ENCODE measurements around the gene TMEM147. TPM values are rescaled to one million over a fixed set of nuclear protein-coding genes. Genes with fewer than 3 reads are reported as not detected.

Gene TMEM147
- polyA plus RNA-seq, 3 donors, result 84.1 to 99.1 (median 92.9) TPM

DNA sequence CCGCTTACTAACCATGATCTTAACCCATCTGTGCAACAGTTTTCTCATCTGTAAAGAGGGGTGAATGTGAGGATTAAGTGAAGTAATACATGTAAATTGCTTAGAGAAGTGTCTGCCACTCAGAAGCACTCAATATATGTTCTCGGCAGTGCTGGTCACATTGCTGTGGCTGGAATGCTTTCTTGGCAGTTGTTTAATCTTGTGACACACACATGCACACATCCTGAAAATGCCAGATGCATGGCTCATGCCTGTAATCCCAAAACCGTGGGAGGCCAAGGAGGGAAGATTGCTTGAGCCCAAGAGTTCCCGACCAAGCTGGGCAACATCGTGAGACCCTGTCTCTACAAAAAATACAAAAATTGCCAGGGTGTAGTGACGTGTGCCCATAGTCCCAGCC, 27.1 kb upstream of the TMEM147 start:
- DNase-seq (ENCODE audit: low read depth in 3 of 3, low spot score in 2 of 3), result no peak

DNA sequence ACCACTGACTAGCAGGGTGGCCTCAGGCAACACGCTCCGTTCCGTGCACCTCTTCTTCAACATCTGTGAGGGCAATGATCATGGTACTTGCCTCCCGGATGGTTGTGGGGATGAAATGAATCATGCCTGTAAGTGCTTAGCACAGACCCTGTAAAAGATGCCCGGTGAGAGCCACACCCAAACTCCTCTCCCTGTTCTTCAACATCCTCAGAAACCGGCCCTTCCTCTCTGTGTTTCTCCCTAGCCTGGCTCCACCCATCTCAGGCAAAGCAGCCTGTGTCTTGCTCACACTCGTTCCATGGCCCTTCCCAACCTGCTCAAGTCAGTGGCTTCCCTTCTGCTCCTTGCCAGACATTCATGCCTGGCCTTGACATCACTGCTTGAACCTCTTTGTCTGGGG, 26.1 kb upstream of the TMEM147 start:
- DNase-seq (ENCODE audit: low read depth in 3 of 3, low spot score in 2 of 3), result no peak

DNA sequence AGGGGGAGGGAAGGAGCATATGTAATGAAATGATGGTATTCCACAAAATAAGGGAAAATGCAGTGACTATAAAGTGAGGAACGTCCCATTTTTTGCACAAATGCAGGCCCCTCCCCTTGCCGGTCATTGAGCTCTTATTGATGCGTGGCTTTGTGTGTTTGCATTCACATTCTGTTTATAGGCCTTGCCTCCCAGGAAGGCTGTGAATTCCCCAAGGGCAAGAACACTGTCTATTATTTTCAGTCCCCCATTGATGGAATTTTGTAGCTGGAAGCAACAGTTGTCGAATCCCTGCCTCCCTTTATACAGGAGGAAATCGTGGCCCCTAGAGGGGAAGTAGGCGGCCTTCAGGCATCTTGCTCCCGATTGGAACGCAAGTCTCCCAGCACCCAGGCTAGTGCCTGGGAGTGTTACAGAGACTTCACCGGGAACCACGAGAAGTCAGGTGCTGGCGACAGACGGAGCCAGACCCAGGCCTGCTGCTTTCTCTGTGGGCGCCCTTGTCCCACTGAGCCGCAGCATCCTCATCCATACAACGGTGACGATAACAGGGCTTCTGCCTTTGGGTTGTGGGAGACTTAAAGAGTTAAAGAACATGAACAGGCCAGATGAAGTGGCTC, 24.2 kb upstream of the TMEM147 start:
- no peak for DNase-seq (ENCODE audit: low read depth in 3 of 3, low spot score in 2 of 3)

DNA sequence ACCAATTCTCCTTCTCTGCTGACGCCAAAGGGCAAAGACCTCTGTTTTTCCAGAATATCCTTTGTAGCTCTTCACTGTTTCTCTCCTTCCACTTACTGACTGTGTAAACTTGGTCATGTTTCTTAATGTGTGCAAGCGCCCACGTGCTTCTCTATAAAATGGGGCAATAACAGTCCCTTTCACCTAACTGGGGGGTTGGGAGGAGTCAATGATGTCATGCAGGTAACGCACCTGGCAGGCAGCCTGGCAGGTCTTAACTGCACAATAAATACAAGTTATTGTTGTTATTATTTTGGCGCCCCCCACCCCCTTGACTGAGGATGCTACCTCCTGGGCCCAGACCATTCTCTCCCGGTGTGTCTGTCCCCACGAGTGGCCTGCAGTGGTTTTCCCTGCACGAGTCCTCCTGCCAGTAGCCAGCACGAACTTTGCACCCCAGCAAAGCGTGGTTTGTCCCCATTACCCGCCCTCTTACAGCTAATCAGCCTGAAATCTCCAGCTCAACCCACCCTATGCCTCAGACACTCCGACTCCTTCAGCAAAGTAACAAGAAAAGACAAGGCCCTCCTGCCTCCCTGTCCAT, 22.6 kb upstream of the TMEM147 start:
- no peak for DNase-seq (ENCODE audit: low read depth in 3 of 3, low spot score in 2 of 3)

- DNase-seq (ENCODE audit: low read depth in 3 of 3, low spot score in 2 of 3), result no peak
Measured at GRCh38 chr19:35524181-35524837, 21.1 kb upstream of the TMEM147 start.

- no peak for DNase-seq (ENCODE audit: low read depth in 3 of 3, low spot score in 2 of 3)
Measured at GRCh38 chr19:35525873-35526272, 19.6 kb upstream of the TMEM147 start.

DNA sequence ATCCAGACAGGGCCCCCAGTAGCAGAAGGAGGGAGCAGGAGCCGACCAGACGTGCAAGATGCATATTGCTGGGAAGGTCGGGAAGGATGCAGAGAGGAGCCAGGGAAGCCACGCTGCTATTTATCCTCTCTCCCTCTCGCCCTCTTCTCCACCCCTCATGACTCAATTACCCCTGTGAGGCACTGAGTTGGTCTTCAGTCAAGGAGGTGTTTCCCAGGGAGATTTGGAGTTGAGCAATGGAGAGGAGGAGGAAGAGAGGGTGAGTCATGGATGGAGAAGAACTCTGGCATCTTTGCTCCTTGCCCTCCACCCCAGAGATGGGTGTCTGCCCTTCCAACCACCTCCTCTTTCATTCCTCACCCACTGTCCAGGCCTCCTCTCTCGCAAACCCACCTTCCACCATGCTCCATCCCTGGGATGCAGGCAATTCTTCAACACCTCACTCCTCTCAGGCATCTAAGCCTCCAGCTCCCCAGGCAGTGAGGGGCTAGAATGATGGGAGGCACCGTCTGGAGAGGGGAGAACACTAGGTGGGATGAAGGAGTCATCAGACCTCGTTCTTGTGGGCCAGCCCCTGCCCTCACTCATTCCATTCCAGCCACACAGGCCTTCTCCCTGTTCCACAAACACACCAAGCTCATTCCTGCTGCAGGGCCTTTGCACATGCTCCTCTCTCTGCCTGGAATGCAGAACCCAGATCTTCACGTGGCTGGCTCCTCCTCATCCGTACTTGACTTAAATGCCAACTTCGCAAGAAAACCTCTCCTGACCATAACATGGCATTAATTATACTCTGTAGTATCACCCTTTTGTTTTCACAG, 17.0 kb upstream of the TMEM147 start, which contains the start of gene SBSN:
TSS of gene SBSN (minus strand) at position 94 of the 821 bp plus-strand sequence. CDS start at position 64, 30 bp downstream.
- DNase-seq (ENCODE audit: low read depth in 3 of 3, low spot score in 2 of 3), result no peak

GRCh38 chr19:35529241-35530218, 15.9 kb upstream of the TMEM147 start:
- no peak for DNase-seq (ENCODE audit: low read depth in 3 of 3, low spot score in 2 of 3)

DNA sequence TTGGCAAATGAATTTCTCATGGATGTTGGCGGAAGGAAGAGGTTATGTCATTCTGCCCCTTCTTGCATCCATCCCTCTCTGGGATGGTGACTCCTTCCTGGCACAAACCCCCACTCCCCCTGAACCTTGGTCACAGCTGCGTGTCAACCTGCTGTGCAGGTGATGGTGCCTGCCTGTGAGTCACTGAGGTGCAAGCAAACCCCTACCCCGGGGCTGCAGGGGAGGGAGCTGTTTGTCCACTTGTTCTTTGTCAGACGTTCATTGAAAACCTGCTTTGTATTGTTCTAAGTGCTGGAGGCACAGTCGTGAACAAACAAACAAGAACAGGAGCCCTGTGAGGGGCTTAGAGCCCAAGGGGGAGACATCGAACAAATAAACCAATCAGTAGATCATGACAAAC, 14.1 kb upstream of the TMEM147 start:
- no peak for DNase-seq (ENCODE audit: low read depth in 3 of 3, low spot score in 2 of 3)

- DNase-seq (ENCODE audit: low read depth in 3 of 3, low spot score in 2 of 3), result no peak
Measured at GRCh38 chr19:35533201-35533821, 12.1 kb upstream of the TMEM147 start, which contains the start of gene GAPDHS. Gene GAPDHS, plus strand, starts transcription at chr19:35533456. Its CDS starts 72 bp downstream, at chr19:35533528.

DNA sequence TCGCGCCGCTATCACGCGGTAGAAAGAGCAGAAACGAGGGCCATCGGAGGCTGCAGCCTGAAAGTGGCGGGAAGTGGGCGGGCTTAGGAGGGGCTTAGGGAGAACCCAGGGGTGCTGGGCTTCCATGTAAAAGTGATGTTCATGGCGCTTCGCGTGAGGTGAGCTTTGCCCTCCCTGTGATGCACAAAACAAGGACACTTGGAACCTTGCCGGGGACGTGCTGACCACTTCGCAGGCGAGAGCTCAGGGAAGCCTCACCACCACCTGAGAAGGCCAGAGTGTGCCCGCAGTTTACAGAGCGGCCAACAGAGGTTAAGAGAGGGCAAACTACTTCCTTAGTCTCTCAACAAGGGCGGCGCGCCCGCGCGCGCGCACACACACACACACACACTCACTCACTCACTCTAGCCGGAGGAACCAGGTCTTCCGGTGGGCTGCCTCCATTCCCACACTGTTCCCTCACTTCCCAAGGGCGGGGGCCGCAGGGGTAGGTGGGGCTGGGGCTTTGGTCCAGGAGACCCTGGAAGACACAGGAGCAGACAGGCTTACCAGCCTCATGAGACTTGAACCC, 11.5 kb upstream of the TMEM147 start:
- no peak for DNase-seq (ENCODE audit: low read depth in 3 of 3, low spot score in 2 of 3)

DNA sequence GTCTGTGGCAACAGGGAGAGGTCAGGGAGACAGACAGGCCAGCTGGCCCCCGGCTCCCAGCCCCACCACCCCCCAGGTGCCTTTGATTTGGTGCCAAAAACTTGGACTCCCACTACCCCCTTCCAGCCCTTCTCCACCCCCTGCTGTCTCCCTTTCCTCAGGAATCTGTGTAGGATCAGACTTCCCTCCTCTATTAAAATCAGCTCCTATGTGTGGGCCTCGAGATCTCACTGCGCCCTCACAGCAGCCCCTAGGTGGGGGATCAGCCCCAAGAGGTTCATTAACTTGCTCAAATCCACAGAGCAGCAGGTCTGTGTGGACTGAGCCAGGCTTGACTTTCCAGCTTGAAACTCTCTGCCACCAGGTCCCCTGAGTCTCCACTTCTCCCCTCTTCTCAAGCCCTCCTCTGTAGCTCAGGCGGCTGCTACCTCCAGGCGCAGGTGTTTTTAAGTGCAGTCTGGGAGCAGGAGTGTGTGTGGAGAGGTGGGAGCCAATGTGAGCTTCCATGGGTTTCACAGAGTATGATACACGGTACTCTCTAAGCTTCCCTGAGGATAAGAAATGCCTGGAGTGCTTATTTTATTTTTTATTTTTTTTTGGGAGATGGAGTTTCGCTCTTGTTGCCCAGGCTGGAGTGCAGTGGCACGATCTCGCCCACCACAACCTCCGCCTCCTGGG, 10.5 kb upstream of the TMEM147 start:
- no peak for DNase-seq (ENCODE audit: low read depth in 3 of 3, low spot score in 2 of 3)

DNA sequence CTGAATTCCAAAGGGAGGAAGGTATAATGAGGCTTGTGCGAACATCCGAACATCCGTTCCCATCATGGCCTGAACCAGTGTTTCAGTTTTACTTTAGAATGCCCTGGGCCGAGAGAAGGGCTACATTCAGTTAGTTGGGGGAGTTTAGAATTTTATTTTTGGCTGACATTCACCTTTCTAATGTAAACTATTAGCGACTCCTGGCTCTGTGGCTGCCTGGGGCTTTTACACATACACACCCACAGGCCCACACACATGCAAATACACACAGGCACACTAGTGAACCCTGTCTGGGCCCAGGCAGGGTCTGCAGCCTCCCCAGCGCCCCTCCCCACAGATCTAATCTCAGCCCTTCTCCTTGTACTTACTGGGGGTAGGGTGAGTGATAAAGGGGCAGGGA, 6.1 kb upstream of the TMEM147 start:
- DNase-seq (ENCODE audit: low read depth in 3 of 3, low spot score in 2 of 3), result no peak

DNA sequence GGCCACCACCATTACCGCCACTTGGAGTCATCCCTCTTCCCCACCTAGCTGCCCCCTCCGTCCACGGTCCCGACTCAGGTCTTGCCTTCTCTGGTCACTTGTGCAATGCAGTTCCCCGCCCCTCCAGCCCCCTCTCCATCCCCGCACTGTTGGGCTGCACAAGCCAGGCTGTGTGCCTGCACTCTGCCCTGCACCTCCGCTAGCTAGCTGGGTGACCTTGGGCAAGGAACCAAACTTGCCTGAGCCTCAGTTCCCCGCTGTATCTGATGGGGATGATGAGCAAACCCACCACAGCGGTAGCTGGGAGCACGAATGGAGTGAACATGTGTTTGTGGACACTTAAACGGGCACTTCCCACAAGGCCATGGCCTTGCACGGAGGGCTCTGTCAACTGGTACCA, 5.6 kb upstream of the TMEM147 start:
- no peak for DNase-seq (ENCODE audit: low read depth in 3 of 3, low spot score in 2 of 3)

DNA sequence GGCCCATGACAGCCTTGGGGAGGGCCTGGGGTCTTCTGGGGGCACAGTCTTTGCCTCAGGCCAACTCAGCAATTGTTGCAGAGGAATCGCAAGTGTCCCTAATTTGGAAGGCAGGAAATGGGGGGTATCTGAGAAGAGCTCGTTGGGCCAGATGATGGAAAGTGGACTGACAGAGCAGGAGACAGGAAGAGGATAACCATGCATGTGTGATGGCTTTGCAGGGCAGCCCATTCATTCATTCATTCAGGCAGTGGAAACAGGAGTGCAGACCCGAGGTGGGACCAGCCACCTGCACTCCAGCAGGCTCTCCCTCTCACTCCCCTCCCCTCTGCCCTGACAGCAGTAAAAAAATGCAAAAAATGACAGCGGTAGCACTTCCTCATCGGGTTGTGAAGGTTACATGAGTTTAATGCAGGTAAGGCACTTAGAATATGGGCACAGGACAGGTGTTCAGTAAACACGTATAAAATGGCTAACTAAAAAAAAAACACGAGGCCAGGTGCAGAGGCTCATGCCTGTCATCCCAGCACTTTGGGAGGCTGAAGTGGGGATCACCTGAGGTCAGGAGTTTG, 5.0 kb upstream of the TMEM147 start:
- DNase-seq (ENCODE audit: low read depth in 3 of 3, low spot score in 2 of 3), result no peak

DNA sequence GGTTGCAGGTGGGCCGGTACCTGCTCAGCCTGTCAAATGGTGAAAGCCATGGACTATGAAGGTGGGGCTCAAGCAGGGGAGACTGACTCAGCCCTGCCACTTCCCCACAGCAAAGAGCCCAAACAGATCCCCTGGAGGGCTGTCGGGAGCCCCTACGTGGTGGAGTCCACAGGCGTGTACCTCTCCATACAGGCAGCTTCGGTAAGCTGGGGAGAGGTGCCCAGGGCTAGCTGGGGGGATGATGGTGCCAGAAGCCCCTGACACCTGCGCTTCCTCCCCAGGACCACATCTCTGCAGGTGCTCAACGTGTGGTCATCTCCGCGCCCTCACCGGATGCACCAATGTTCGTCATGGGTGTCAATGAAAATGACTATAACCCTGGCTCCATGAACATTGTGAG, 3.2 kb upstream of the TMEM147 start:
- DNase-seq (ENCODE audit: low read depth in 3 of 3, low spot score in 2 of 3), result no peak

GRCh38 chr19:35543280-35544109, 1.9 kb upstream of the TMEM147 start:
- no peak for DNase-seq (ENCODE audit: low read depth in 3 of 3, low spot score in 2 of 3)
